GDM1 (cell line): Measurements from ENCODE around the gene CBX5.
"Not testable (repeated sequence)": the region's sequence is repeated elsewhere in the genome, so short reads cannot be mapped to it uniquely, and the experiment has no call there.

Experiments
- DNase-seq: peaks from one replicate; lab custom pipeline; 2025; lab: John Stamatoyannopoulos, UW

The CBX5 gene

GRCh38 chr12:54265364-54265812 lies 14.5 kb downstream of the CBX5 start:
- DNase-seq = no peak

GRCh38 chr12:54262403-54262925 lies 17.5 kb downstream of the CBX5 start:
- DNase-seq = no peak

DNA sequence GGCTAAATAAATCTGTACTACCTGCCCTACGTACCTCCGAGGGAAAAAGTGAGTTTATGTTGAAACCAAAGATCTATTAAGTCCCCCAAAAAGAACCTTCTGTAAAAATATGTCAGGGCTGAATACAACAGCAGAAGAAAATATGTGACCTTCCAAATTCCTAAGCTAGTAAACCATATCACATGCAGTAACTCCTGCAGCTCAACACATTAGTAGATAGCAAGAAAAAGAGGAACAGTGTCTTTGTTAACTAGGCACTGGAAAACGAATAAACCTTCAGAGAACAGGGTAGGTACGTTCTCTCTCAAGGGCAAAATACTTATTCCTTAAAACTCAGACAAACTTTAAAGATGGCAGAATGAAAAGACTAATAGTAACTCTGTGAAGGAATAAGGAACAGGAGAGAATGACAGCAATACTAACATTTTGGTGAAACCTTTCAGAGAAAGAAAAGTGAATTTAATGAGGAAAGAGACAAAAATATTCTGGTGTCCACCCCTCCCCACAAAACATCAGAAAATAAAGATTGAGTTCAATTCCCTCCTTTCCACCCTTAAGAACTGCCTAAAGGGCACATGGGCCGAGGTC lies 18.0 kb downstream of the CBX5 start:
- no peak for DNase-seq

DNA sequence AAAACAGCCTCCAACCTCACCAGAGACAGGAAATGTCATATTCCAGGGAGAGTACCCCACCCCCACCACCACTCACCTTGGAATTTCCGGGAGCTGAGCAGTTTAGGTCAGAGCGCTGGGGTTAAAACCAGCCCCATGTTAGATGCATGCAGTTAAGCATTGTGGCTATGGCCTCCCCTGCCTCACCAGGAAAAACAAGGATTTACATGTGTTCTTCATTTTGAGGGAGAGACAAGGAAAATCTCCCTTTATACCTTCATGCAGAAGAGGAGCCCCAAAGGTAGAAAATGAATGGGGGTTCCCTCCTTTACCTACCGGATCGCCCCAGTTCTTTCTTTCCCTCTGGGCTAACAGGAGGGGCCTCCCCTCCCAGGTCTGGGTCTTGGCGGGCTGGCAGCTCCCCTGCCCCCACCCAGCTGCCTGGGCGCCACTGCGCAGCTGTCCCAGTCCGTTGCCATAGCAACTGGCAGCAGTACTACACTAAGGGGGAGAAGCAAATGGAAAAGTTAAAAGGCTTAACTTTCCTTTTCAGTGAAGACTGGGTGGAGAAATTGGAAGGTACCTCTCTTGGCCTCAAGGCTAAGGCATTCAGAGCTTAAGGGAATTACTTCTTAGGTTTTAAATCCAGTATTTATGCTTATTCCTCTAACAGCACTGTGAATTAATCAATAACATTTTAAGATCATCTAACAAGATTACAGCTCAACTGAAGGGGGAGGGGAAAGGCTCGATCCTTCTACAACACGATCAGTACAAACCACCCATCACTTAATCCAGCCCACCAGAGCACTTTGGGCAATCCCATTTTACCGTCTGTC lies 20.5 kb downstream of the CBX5 start:
- DNase-seq = peak; percentile 30

DNA sequence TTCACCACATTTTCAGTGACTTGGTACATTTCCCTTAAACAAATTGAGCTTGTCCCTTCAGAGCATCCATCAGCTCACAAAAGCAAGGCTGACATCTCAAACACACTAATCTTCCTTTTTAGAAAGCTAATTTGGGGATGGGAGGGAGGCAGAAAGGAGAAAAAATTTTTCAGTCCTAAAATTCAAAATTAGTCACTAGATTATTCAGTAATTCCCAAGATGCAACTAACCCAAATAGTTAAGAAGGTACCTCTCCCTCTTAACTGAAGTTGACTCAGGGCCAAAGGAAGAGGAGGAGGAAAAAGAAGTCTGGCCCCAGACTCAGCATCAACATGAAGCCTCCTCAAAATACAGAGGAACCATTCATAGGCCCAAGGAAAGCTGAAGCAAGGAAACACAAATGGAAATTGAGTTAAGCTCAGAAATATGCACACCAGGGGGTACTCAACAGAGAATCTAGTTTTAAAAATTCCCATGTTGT lies 21.7 kb downstream of the CBX5 start:
- DNase-seq = no peak

DNA sequence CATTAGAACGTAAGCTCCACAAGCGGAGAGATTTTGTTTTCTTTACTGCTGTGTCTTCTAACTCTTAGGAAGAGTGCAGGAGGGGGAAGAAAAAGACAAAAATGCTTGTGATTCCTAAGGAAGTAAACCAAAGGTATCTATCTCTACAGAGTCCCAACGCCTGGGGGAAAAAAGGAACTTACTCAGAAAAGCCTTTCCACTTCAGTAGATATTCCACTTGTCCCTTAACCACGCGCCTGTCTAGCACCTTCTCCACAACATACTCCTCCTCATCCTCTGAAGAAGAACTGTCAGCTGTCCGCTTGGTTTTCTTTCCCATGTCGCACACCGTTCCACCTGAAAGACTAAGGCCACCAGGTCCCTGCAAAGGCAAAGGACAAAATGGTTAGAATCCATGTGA lies 22.6 kb downstream of the CBX5 start:
- DNase-seq = no peak

GRCh38 chr12:54253240-54253639 lies 26.7 kb downstream of the CBX5 start:
- no peak for DNase-seq

GRCh38 chr12:54251667-54252284 lies 28.1 kb downstream of the CBX5 start:
- peak; percentile 6 for DNase-seq

DNA sequence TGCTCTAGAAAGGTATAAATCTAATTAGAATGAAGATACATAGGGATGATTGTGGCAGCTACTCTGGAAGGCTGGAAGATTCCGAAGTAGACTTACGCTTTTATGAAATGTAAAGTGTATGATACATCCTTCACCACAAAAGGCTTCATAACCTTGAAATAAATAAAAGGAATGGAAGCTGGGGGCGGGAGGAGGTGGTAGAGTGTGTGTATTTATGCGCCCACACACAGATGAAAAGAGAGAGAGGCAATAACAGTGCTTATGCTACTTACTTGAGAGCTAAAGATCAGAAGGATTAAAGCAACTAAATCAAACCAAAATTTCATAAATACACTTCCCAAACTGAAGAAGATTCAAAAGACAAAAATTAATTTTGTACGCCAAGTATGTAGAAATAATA lies 30.4 kb downstream of the CBX5 start:
- DNase-seq = no peak

GRCh38 chr12:54246011-54246641 lies 33.8 kb downstream of the CBX5 start:
- no peak for DNase-seq

- no peak for DNase-seq
These were observed 38.8 kb downstream of the CBX5 start for GRCh38 chr12:54240971-54241588.

DNA sequence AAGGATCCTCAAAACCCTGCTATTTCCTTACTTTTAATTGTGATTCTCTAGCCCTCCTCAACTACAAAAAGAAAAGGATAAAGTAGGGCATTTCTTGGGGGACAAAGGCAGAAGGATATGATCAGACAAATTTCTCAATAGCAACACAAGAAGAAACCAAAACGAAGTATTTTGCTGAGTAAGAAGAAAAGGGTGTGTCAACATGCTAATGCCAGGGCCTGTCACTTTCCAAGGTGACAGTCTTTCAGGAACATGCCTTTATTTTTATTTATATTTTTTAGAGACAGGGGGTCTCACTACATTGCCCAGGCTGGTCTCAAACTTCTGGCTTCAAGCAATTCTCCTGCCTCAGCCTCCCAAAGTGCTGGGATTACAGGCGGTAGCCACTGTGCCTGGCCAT lies 39.8 kb downstream of the CBX5 start:
- no peak for DNase-seq

DNA sequence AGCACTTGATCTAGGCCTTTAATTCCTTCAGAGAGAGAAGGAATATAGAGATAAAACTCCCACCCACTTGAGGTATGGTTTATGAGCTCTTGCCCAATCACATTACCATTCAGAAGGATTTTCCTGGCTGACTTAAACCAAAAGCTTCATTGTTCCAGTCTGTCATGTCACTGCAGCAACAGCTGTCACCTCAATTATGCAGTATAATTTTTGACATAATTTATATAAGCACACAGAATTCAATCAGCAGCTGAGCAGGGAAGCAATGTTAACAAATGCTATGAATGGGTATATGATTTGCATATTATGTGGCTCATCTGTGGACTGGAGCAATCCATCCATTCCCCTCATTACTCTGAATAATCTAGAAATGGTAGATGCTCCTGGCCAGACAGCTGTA lies 40.3 kb downstream of the CBX5 start:
- no peak for DNase-seq

DNA sequence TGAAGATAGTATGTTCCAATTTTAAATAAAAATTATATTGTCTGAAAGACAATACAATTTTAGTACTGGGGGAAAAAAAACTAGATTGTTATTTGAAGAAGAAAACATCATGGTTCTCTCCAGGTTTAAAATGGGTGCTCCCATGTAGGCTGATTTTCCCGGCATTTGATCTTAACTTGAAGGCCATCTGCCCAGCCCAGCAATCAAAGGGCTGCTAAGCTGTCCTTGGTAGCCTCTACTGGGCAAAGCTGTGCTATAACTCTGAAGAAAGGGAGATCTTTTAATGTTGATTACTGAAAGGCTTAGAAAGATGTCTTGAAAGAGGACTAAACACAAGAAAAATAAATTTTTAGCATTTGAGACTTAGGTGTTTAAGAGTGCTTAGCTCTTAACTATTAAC lies 41.4 kb downstream of the CBX5 start:
- no peak for DNase-seq

DNA sequence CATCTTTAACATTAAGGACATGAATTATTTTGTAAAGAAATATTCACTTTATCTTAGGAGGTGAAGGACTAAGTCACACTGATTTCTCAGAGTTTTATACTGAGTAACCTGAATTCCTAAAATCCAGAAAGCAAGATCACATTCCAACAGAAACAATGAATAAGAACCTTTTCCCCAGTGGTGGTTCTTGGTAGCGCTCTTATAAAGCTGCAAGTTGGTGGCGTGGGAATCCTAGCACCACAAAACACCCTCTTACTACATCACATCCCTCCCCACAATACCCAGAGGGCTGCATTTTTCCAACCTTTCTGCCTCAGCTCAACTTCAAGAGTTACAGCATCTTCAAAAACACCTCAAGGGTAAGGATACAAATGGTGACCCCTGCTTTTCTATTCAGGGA lies 47.1 kb downstream of the CBX5 start:
- DNase-seq = no peak

- DNase-seq = not testable (repeated sequence)
These were observed 48.7 kb downstream of the CBX5 start for GRCh38 chr12:54231269-54231668.

- no peak for DNase-seq
These were observed 49.4 kb downstream of the CBX5 start for GRCh38 chr12:54230555-54230954.

DNA sequence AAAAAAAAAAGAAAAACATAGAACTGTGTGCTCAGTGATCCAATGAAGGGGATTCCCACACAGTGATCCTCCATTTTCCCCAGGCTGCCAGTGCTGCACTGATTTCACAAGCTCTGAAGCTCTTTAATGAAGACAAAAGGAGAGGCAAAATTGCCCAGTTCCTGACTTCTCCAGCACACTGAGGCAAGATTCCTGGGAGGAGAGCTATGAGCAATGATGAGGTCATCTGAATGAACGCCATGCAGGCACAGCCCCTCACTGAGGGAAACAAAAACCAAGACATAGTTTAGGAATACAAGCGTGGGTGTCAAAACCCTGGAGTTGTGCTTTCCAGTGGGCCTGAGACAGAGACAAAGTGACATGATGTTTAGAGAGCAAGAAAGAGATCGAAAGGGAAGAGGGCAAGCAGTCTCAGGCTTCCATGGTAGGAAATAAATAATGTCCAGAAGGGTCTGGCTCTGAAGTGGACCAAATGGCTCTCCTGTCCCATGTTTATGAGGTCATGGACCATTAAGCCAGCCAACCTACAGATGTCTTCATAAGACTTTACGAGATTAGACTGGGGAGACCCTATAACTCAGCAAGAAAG lies 50.2 kb downstream of the CBX5 start:
- no peak for DNase-seq

DNA sequence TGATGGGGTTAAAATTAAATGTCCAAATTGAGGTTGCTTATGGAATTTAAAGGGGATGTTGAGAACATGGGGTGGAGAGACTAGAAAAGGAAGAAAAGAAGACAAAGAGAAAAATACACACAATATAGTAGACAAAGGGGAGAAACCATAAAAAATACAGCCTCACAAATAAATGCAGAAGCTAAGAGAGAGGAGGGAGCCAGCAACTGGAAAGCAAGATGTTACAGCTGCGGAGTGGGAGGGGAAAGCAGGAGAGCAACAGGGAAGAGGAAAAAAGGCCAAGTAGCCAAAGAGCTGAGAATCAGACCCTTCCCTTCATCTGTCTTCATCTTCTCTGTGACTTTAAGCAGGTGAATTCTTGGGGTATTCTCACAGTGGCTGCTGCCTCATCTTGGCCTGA lies 51.5 kb downstream of the CBX5 start:
- DNase-seq = no peak

DNA sequence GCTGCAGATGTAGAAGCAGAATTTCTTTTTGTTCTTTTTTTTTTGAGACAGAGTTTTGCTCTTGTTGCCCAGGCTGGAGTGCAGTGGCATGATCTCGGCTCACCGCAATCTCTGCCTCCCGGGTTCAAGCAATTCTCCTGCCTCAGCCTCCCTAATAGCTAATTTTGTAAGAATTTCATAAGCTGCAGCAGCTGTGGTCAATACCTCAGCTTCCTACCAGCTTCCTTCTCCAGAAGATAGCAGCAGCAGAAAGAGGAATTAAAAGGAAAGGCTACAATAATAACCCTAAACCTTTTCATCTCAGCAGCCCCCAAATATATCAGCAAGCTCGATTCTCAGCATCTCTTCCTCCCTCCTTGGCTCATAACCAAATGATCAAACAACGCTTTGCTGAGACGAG lies 52.0 kb downstream of the CBX5 start:
- DNase-seq = not testable (repeated sequence)

DNA sequence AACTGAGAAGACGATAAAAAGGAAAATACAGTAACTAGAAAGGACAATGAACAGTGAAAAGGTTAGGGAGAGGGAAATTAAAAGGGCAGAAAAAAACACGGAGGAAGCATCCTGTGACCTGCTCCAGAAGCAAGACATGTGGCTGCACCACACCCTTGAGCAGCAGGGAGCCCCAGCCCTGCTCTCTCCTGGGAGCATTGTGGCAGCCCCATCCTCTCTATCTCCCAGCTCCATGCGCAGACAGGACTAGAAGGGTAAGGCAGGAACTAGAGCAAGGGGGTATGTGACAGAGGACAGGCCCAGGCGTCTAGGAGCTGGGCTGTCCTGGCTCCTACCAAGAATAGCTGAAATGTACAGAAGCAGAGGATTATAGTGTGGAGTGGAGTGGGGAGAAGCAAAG lies 52.5 kb downstream of the CBX5 start:
- DNase-seq = no peak

DNA sequence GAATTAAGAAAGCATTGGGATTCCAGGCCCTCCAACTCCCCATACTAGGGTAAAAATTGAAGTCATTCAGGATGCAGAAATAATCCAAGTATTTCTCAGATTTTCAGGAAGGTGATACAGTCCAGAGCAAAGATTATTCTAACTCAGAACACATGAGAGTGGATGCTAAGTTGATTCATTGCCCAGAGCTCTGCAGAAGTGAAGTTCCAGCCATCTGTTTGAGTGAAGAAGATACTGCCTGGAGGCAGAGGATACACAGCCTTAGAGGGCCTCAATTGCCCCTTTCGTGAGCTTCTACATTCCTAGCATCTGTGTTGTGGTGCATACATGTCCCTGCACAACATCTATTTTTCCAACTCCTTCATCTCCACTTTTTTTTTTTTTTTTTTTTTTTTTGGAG lies 54.3 kb downstream of the CBX5 start:
- DNase-seq = no peak
